RWPE1 (cell line): ENCODE measurements around the gene PDE5A.

Experiments
- CTCF ChIA-PET: fragments of 350-600 bp; sonication (Branson Sonifier 250); formaldehyde crosslinking; extraction: SDS; loops from one replicate; lab custom pipeline; 2021; lab: Yijun Ruan, JAX
- POLR2A ChIA-PET: fragments of 400-600 bp; formaldehyde crosslinking; extraction: SDS; loops from one replicate; lab custom pipeline; 2020; ENCODE audit warnings: antibody characterized with exemption; ENCODE audit not compliant: low non-redundant PET; lab: Yijun Ruan, JAX
- DNase-seq: peaks from one replicate; pipeline ENCODE4 v3.0.0; 2012; ENCODE audit warnings: low spot score
- H3K27ac ChIP-seq: fragments of 450-650 bp; 2 replicates; pipeline ENCODE4 v1.5.1; 2017
- CTCF ChIP-seq: fragments of 450-650 bp; conservative IDR thresholded peaks from 2 replicates; pipeline ENCODE4 v1.5.1; 2017; ENCODE audit warnings: low read depth, mild to moderate bottlenecking

The PDE5A gene

GRCh38 chr4:119525005-119525749 lies 103.4 kb downstream of the PDE5A start:
- no peak for TF ChIP-seq CTCF
- peak; percentile 26 for DNase-seq
- ChIA-PET POLR2A (no interaction called here), CTCF (interaction anchor here (0.5 to 0.6 kb wide), 2 partner anchors 166 to 558 kb away, joined by 3 to 4 read pairs; no protein-coding TSS in a partner anchor)
- H3K27ac ChIP-seq = no peak overlapping the region

- DNase-seq = no peak
- no peak for TF ChIP-seq CTCF
- CTCF ChIA-PET = no interaction called here
- H3K27ac ChIP-seq = no peak overlapping the region
- POLR2A ChIA-PET = no interaction called here
These were observed 105.2 kb downstream of the PDE5A start for GRCh38 chr4:119523399-119523798.

GRCh38 chr4:119521268-119521667 lies 107.3 kb downstream of the PDE5A start:
- ChIA-PET POLR2A (no interaction called here), CTCF (interaction anchor here (0.6 kb wide), 1 partner anchor 255 kb away, joined by 3 read pairs; no protein-coding TSS in a partner anchor)

GRCh38 chr4:119518915-119519410 lies 109.6 kb downstream of the PDE5A start:
- TF ChIP-seq CTCF = no peak
- ChIA-PET CTCF (no interaction called here), POLR2A (no interaction called here)
- no peak for DNase-seq
- H3K27ac ChIP-seq = no peak overlapping the region

More at GRCh38 chr4:119521268-119521667, 107.3 kb downstream of the PDE5A start:
- DNase-seq = no peak
- no peak overlapping the region for H3K27ac ChIP-seq
- no peak for TF ChIP-seq CTCF

GRCh38 chr4:119518230-119518892 lies 110.2 kb downstream of the PDE5A start:
- no peak overlapping the region for H3K27ac ChIP-seq
- no peak for DNase-seq
- CTCF ChIA-PET = no interaction called here
- POLR2A ChIA-PET = no interaction called here
- TF ChIP-seq CTCF = no peak

GRCh38 chr4:119517361-119518229 lies 111.0 kb downstream of the PDE5A start:
- CTCF ChIA-PET = no interaction called here
- no peak for TF ChIP-seq CTCF
- DNase-seq = no peak
- H3K27ac ChIP-seq = no peak overlapping the region
- POLR2A ChIA-PET = no interaction called here
